HepG2 (cell line): Measurements from ENCODE around the gene FAM20A. TPM values are rescaled to one million over a fixed set of nuclear protein-coding genes. Genes with fewer than 3 reads are reported as not detected.

Experiments
- CCAR2 ChIP-seq: fragments of 200-400 bp; formaldehyde crosslinking; optimal IDR thresholded peaks from 2 replicates; pipeline ENCODE3; 2018; ENCODE audit warnings: low read depth, mild to moderate bottlenecking, low read length, moderate library complexity
- CSRNP2 ChIP-seq: sonication (generic); formaldehyde crosslinking; conservative IDR thresholded peaks from 2 replicates; pipeline ENCODE4 v1.8.0; 2022; ENCODE audit warnings: low read depth, missing genetic modification reagents
- CTCF ChIP-seq: sonication (generic); formaldehyde crosslinking; IDR thresholded peaks from 2 replicates; pipeline ENCODE4 v1.5.0; 2020; ENCODE audit warnings: mild to moderate bottlenecking, missing genetic modification reagents, moderate library complexity
- FLYWCH1 ChIP-seq: sonication (generic); formaldehyde crosslinking; IDR thresholded peaks from 2 replicates; pipeline ENCODE4 v1.8.1; 2023; ENCODE audit warnings: mild to moderate bottlenecking, missing genetic modification reagents
- FOXK1 ChIP-seq: sonication (generic); formaldehyde crosslinking; IDR thresholded peaks from 2 replicates; pipeline ENCODE4 v1.4.0; 2020; ENCODE audit warnings: low read depth, missing genetic modification reagents, borderline replicate concordance
- GATAD1 ChIP-seq: IDR thresholded peaks from 2 replicates; pipeline ENCODE4 v1.6.1; 2016; ENCODE audit warnings: missing genetic modification reagents, missing compliant biosample characterization
- HNRNPL ChIP-seq: fragments of 200-400 bp; formaldehyde crosslinking; IDR thresholded peaks from 2 replicates; pipeline ENCODE4 v1.6.1; 2017; ENCODE audit warnings: mild to moderate bottlenecking, low read depth, low read length
- LCORL ChIP-seq, 2 experiments: fragments of 450-650 bp in 1 of 2; sonication (generic) in 1 of 2; formaldehyde crosslinking in 1 of 2; IDR thresholded peaks; 2 replicates each; pipeline versions ENCODE4 v1.5.0 to v1.6.1; 2017 to 2020; ENCODE audit warnings: antibody characterized with exemption in 1 of 2, missing genetic modification reagents in 1 of 2
- MAFG ChIP-seq: sonication (generic); formaldehyde crosslinking; IDR thresholded peaks from 2 replicates; pipeline ENCODE4 v1.5.1; 2020; ENCODE audit warnings: mild to moderate bottlenecking, missing genetic modification reagents
- MEIS1 ChIP-seq: sonication (generic); formaldehyde crosslinking; IDR thresholded peaks from 2 replicates; pipeline ENCODE4 v1.9.0; 2021; ENCODE audit warnings: mild to moderate bottlenecking, missing genetic modification reagents, moderate library complexity, borderline replicate concordance
- NFIC ChIP-seq: IDR thresholded peaks from 2 replicates; pipeline ENCODE4 v1.6.1; 2012; ENCODE audit warnings: mild to moderate bottlenecking, low read length, inconsistent platforms
- RAD21 ChIP-seq: fragments of 450-650 bp; formaldehyde crosslinking; IDR thresholded peaks from 2 replicates; pipeline ENCODE4 v1.5.0; 2020; ENCODE audit warnings: mild to moderate bottlenecking
- REXO4 ChIP-seq: sonication (generic); formaldehyde crosslinking; IDR thresholded peaks from 2 replicates; pipeline ENCODE4 v1.8.0; 2022; ENCODE audit warnings: missing genetic modification reagents, mild to moderate bottlenecking, borderline replicate concordance
- SIX1 ChIP-seq: sonication (generic); formaldehyde crosslinking; IDR thresholded peaks from 2 replicates; pipeline ENCODE4 v1.4.0; 2020; ENCODE audit warnings: missing genetic modification reagents, borderline replicate concordance
- SPEN ChIP-seq: sonication (generic); formaldehyde crosslinking; IDR thresholded peaks from 2 replicates; pipeline ENCODE4 v1.5.1; 2020; ENCODE audit warnings: low read depth, mild to moderate bottlenecking, missing genetic modification reagents
- ZC3H13 ChIP-seq: sonication (generic); formaldehyde crosslinking; IDR thresholded peaks from 2 replicates; pipeline ENCODE4 v1.8.1; 2023; ENCODE audit warnings: mild to moderate bottlenecking, missing genetic modification reagents, moderate library complexity
- ZFP1 ChIP-seq: IDR thresholded peaks from 2 replicates; pipeline ENCODE4 v1.6.1; 2016
- ZNF224 ChIP-seq: sonication (generic); formaldehyde crosslinking; IDR thresholded peaks from 2 replicates; pipeline ENCODE4 v1.5.0; 2020; ENCODE audit warnings: mild to moderate bottlenecking, missing genetic modification reagents
- ZNF280B ChIP-seq: sonication (generic); formaldehyde crosslinking; IDR thresholded peaks from 2 replicates; pipeline ENCODE4 v1.5.0; 2020; ENCODE audit warnings: missing genetic modification reagents, mild to moderate bottlenecking, borderline replicate concordance
- ZNF337 ChIP-seq: sonication (generic); formaldehyde crosslinking; IDR thresholded peaks from 2 replicates; pipeline ENCODE4 v1.5.1; 2020; ENCODE audit warnings: missing genetic modification reagents, low read depth, mild to moderate bottlenecking, borderline replicate concordance
- ZNF512B ChIP-seq: sonication (generic); formaldehyde crosslinking; IDR thresholded peaks from 2 replicates; pipeline ENCODE4 v1.5.1; 2020; ENCODE audit warnings: missing genetic modification reagents, mild to moderate bottlenecking, borderline replicate concordance
- polyA plus RNA-seq, 8 experiments: library from polyadenylated mRNA; depleted of rRNA in 3 of 8; stranded (reverse) in 7 of 8; unstranded in 1 of 8; fragments of >200 nt; fragmentation: Illumina TruSeq in 4 of 8; extraction: Trizol in 4 of 8; gene quantifications; 2 replicates each; pipeline versions ENCODE4 v1.2.1 to v1.2.3, GENCODE V29; 2011 to 2016; ENCODE audit warnings: low read depth in 4 of 8, missing spikeins in 1 of 8, mixed read lengths in 1 of 8; ENCODE audit not compliant: insufficient read depth in 1 of 8
- total RNA-seq, 5 experiments: library from RNA; depleted of rRNA; stranded (reverse); fragments of >200 nt; fragmentation: Illumina TruSeq; extraction: Trizol; gene quantifications; 2 replicates each; pipeline ENCODE4 v1.2.3, GENCODE V29; 2016; ENCODE audit warnings: low read depth in 1 of 5

The FAM20A gene
- total and polyA plus RNA-seq, 2 of the 13 experiments (the other 11 are each of a cell fraction or from before 2014, with no cell fraction given): 9.3 to 20.7 TPM

- TF ChIP-seq MAFG (CRISPR knock-in tag) (no peak), ZC3H13 (no peak), CCAR2 (no peak), CSRNP2 (CRISPR knock-in tag) (no peak), NFIC (0 out of 2 replicates have a peak, but pooled peaks have one; percentile 27), REXO4 (CRISPR knock-in tag) (no peak), ZNF280B (CRISPR knock-in tag) (no peak), FLYWCH1 (CRISPR knock-in tag) (no peak), HNRNPL (no peak), MEIS1 (no peak), LCORL (IDR thresholded peaks at IDR 0.05) (no peak), LCORL (CRISPR knock-in tag; IDR thresholded peaks at IDR 0.05) (peak; percentile 60), ZFP1 (CRISPR knock-in tag) (0 out of 2 replicates have a peak, but pooled peaks have one; percentile 19), ZNF337 (CRISPR knock-in tag) (no peak), ZNF224 (CRISPR knock-in tag) (0 out of 2 replicates have a peak, but pooled peaks have one; percentile 53), SIX1 (CRISPR knock-in tag) (no peak), SPEN (CRISPR knock-in tag) (no peak), GATAD1 (CRISPR knock-in tag) (peak; percentile 41; the same call in 1 of the 2 replicates), ZNF512B (no peak), FOXK1 (CRISPR knock-in tag) (peak; percentile 63; the same call in 1 of the 2 replicates), RAD21 (peak; percentile 85), CTCF (CRISPR knock-in tag) (peak; percentile 94)
Observed at GRCh38 chr17:68613739-68614298, 12.7 kb upstream of the FAM20A start (continued).
